Progenitor cell of endocrine pancreas (in vitro differentiated cells): ENCODE measurements around the gene ANKRD24. TPM values are rescaled to one million over a fixed set of nuclear protein-coding genes. Genes with fewer than 3 reads are reported as not detected.

Source experiments
- DNase-seq: peaks from one replicate; pipeline ENCODE4 v3.0.0; 2021; ENCODE audit warnings: low spot score; ENCODE audit not compliant: unreplicated experiment
- H3K27ac Mint-ChIP-seq: 2 replicates; pipeline ENCODE4 v1.8.0; 2021; ENCODE audit warnings: mild to moderate bottlenecking, moderate library complexity, mixed read lengths
- H3K27me3 Mint-ChIP-seq: 2 replicates; pipeline ENCODE4 v1.8.0; 2021; ENCODE audit warnings: mixed read lengths
- H3K36me3 Mint-ChIP-seq: 2 replicates; pipeline ENCODE4 v1.8.0; 2022; ENCODE audit warnings: mixed read lengths; ENCODE audit not compliant: insufficient read depth
- H3K4me1 Mint-ChIP-seq: 2 replicates; pipeline ENCODE4 v1.8.0; 2021; ENCODE audit warnings: low read depth, mixed read lengths
- H3K4me3 Mint-ChIP-seq: 2 replicates; pipeline ENCODE4 v1.8.0; 2021; ENCODE audit warnings: low read depth, mild to moderate bottlenecking, moderate library complexity, mixed read lengths
- H3K9me3 Mint-ChIP-seq: 2 replicates; pipeline ENCODE4 v1.8.0; 2021; ENCODE audit warnings: low read depth, mixed read lengths
- total RNA-seq: library from RNA; stranded (reverse); gene quantifications from 2 replicates; pipeline ENCODE4 v1.2.1, GENCODE V29; 2021
- TF ChIP-seq, protein P1 (sequence below): fragments of 200-600 bp; sonication (generic); IDR thresholded peaks from one replicate; pipeline ENCODE4 v1.5.0; 2021; ENCODE audit warnings: antibody characterized with exemption, mild to moderate bottlenecking; ENCODE audit not compliant: unreplicated experiment

ANKRD24 gene
- total RNA-seq, 1 donor from 2014 or later: 1.6 TPM

- no peaks in the 10 kb centered on the region for H3K27me3 Mint-ChIP-seq
- no peaks in the 10 kb centered on the region for H3K4me1 Mint-ChIP-seq
- no peak overlapping the region for H3K27ac Mint-ChIP-seq
- no peaks in the 10 kb centered on the region for H3K36me3 Mint-ChIP-seq
- H3K9me3 Mint-ChIP-seq: no peaks in the 10 kb centered on the region
- DNase-seq: no peak
- TF ChIP-seq, protein P1, sequence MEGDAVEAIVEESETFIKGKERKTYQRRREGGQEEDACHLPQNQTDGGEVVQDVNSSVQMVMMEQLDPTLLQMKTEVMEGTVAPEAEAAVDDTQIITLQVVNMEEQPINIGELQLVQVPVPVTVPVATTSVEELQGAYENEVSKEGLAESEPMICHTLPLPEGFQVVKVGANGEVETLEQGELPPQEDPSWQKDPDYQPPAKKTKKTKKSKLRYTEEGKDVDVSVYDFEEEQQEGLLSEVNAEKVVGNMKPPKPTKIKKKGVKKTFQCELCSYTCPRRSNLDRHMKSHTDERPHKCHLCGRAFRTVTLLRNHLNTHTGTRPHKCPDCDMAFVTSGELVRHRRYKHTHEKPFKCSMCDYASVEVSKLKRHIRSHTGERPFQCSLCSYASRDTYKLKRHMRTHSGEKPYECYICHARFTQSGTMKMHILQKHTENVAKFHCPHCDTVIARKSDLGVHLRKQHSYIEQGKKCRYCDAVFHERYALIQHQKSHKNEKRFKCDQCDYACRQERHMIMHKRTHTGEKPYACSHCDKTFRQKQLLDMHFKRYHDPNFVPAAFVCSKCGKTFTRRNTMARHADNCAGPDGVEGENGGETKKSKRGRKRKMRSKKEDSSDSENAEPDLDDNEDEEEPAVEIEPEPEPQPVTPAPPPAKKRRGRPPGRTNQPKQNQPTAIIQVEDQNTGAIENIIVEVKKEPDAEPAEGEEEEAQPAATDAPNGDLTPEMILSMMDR: no peak
- no peak overlapping the region for H3K4me3 Mint-ChIP-seq
These were observed 37.7 kb downstream of the ANKRD24 start for GRCh38 chr19:4220188-4220587.

- no peak for DNase-seq
- no peak overlapping the region for H3K27ac Mint-ChIP-seq
These were observed 42.0 kb downstream of the ANKRD24 start for GRCh38 chr19:4224470-4224869.

DNA sequence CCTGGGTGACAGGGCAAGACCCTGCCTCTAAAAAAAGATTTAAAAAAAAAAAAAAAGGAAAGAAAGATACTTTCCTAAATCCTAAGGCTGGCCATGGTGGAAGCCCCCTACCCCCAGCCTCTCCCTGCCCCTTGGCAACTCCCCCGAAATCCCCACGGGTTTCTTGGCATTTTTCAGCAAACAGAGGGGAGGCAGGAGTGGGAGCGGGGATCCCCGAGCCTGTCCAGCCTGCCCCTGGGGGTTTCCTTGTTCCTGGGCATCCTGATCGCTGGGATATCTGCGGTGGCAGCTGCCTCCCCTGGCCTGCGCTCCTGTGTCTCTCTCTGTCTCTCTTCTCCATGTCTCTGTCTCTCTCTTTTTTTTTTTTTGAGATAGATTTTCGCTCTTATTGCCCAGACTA is 43.4 kb downstream of the ANKRD24 start:
- H3K4me1 Mint-ChIP-seq: no peaks in the 10 kb centered on the region
- H3K9me3 Mint-ChIP-seq: no peaks in the 10 kb centered on the region
- no peak overlapping the region for H3K27ac Mint-ChIP-seq
- no peak for DNase-seq
- TF ChIP-seq, protein P1: no peak
- no peak overlapping the region for H3K4me3 Mint-ChIP-seq
- H3K36me3 Mint-ChIP-seq: no peaks in the 10 kb centered on the region
- peaks cover 9% of the 10 kb centered on the region for H3K27me3 Mint-ChIP-seq

More at GRCh38 chr19:4224470-4224869, 42.0 kb downstream of the ANKRD24 start:
- H3K36me3 Mint-ChIP-seq: no peaks in the 10 kb centered on the region
- H3K4me1 Mint-ChIP-seq: no peaks in the 10 kb centered on the region
- H3K4me3 Mint-ChIP-seq: no peak overlapping the region
- TF ChIP-seq, protein P1: no peak
- H3K9me3 Mint-ChIP-seq: no peaks in the 10 kb centered on the region
- H3K27me3 Mint-ChIP-seq: peaks cover 7% of the 10 kb centered on the region

DNA sequence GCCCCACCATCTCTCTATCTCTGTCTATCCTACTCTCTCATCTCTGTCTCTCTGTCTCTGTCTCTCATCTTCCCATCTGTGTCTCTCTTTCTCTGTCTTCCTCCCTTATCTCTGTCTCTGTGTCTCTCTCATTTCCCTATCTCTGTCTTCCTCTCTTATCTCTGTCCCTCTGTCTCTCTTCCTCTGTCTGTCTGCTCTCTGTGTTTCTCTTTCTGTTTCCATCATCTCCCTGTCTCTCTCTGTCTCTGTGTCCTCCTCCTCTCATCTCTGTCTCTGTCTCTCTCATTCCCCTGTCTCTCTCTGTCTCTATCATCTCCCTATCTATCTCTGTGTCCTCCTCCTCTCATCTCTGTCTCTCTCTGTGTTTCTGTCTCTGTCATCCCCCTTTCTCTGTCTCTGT is 45.3 kb downstream of the ANKRD24 start:
- H3K9me3 Mint-ChIP-seq: no peaks in the 10 kb centered on the region
- H3K27me3 Mint-ChIP-seq: peaks cover 9% of the 10 kb centered on the region
- DNase-seq: no peak
- no peaks in the 10 kb centered on the region for H3K36me3 Mint-ChIP-seq
- no peak overlapping the region for H3K4me3 Mint-ChIP-seq
- no peak overlapping the region for H3K27ac Mint-ChIP-seq
- TF ChIP-seq, protein P1: no peak
- no peaks in the 10 kb centered on the region for H3K4me1 Mint-ChIP-seq

GRCh38 chr19:4228765-4229178 is 46.3 kb downstream of the ANKRD24 start:
- H3K9me3 Mint-ChIP-seq: no peaks in the 10 kb centered on the region
- H3K27me3 Mint-ChIP-seq: peaks cover 9% of the 10 kb centered on the region
- H3K4me1 Mint-ChIP-seq: no peaks in the 10 kb centered on the region
- no peak for DNase-seq
- H3K27ac Mint-ChIP-seq: no peak overlapping the region
- H3K4me3 Mint-ChIP-seq: no peak overlapping the region
- TF ChIP-seq, protein P1: no peak
- no peaks in the 10 kb centered on the region for H3K36me3 Mint-ChIP-seq
